Stimulated activated naive CD4-positive, alpha-beta T cell treated with Interleukin-2 at 50 U/mL for 16 hours (primary cell): ENCODE measurements around the gene IFT25.

Experiments used
- DNase-seq: peaks from one replicate; lab custom pipeline; 2025; lab: John Stamatoyannopoulos, UW

IFT25 gene

DNA sequence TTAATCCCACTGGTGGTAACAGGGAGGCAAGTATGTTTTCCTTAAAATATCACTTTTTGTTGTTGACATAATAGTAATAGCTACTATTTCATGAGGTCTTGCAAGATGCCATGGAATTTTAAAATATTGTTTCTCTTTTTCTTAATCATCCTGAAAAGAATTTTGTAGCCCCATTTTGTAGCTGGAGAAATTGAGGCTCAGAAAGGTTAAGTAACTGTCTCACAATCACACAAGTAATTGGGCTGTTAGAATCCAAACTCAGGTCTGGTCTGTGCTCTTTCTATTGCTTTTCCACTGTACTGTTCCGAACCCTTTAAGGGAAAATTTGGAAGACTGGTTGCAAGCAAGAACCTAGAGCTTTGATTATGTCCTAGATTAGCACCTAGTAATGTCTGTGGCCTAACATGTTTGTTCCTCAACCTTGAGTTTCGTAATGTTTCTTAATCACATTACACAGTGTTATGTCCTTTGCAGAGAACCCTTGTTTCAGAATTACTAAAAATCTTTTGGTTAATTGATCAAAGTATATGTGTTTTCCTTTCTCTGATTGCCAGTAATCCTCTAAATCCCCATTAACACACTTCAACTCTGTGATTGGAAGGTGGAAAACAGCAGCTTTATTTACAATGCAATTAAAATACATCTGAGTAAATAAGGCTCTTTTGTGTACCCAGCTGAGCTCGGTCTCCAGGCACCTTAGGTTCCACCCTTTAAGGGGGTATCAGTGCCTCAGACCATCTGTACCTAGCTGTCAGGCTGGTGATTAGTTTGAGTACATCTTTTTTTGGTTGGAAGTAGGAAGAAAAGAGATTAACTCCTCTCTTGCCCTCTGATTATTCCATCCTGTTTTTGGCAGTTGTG, 11.0 kb upstream of the IFT25 start:
- no peak for DNase-seq

GRCh38 chr1:53954128-53954527, 8.6 kb upstream of the IFT25 start:
- no peak for DNase-seq

DNA sequence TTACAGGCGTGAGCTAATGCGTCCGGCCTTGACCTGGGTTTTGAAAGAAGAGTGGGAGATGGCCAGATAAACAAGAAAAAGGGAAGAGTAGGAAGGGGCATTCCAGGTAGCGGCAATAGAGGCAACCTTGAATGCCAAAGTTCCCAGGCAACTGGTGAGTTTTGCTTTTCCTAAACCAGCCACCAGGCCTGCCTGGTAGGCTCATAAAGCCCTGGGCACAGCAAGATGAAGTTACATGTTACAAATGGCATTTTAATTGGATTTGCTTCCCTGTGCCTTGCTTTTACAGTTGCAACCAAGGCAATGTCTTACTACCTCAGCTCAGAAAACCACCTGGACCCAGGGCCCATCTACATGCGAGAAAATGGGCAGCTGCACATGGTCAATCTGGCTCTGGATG, 6.2 kb upstream of the IFT25 start:
- DNase-seq: no peak

- no peak for DNase-seq
Observed at GRCh38 chr1:53949023-53949990, 3.8 kb upstream of the IFT25 start.

DNA sequence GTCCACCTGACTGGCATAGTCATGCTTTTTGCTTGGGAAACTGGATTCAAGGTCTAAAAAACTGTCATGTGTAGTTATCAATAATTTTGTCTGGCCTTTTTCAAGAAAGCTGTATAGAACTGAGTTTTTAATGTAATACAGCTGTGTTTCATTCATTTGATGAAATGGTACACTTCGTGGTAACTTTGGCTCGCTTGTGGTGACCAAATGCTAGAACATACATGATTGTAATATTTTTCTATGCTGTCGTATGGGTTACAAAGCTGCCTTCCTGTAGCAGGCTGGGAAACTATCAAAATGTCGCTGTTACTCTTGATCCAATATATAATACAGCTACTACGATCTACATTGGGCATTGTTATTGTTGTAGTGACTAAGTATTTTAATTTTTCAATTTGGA, 2.8 kb upstream of the IFT25 start:
- DNase-seq: no peak

DNA sequence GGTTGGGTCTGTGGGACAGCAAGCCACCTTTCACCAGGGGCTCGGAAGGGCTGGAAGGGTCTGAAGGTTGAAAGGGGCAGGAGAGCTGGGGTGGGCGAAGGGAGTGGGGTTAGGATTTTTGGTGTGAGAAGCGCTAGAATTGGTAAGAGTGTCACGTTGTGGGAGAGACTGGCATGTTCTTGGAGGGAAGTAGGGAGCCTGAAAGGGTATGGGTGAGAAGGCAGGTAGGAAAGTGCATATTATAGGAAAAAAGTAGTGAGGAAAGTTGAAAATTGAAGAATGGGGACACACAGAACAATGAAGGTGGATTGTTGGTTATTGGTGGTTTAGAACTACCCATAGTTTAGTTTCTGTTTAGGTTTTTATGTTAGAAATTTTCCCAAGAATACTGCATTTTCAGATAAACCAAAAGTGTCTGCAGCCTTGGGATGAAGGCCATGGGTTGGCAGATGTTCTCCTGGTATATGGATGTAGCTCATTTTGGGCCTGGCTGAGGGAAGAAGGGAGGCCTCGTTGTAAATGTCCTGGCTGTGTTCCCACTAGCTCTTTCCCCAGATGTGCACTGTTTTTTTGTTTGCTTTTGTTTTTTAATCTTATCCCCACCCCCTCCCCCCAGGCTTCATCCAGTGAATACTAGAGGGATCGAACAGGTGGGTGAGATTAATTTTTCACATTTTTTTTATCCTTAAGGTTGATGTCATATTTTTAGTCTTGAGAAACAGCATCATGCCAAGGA, 1.8 kb upstream of the IFT25 start:
- no peak for DNase-seq

GRCh38 chr1:53946252-53947171, 1.0 kb upstream of the IFT25 start, which contains the start of gene LRRC42:
TSS of gene LRRC42 (plus strand) at chr1:53946350. CDS start at chr1:53952000, 5,650 bp downstream.
- DNase-seq: peak; percentile 74

DNA sequence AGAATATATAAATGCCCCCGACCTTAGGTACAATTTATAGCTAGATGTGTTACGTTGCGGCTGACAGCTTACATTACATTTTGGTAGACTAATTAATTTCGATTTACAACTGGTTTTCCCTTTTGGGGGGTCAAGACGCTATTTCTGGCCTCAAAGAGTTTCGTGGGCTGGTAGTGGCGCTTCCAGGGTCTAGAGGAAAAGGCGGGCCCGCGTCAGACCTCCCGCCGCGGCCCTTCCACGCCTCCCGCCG, 391 bp downstream of the IFT25 start:
- DNase-seq: no peak

DNA sequence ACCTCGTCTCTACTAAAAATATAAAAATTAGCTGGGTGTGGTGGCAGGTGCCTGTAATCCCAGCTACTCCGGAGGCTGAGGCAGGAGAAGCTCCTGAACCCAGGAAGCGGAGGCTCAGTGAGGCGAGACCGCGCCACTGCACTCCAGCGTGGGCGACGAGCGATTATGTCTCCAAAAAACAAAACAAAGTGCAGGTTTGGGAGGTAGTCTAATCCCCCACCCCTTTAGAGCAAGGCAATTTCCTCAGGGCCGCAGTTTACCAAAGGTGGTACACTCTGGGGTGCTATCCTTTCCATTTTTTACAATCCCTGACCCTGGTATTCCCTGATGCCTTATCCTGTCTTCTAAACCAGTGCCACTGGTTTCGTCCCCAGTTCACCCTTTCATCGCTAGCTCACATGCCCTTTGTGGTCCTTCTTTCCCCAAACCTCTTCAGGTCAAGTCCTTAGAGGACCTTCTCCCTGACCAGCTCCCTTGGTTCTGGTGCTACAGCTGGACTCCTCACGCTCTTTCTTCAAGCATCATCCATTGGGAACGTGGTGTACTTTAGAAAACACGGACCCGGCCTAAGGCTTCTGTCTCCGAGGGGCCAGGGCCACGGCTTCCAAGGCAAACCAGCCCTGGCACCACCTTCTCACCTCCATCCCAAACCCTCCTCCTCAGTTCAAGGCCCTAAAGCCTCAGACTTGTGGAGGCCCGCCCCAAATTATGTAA, 873 bp downstream of the IFT25 start:
- DNase-seq: no peak

GRCh38 chr1:53943490-53944043, 1.9 kb downstream of the IFT25 start:
- no peak for DNase-seq

DNA sequence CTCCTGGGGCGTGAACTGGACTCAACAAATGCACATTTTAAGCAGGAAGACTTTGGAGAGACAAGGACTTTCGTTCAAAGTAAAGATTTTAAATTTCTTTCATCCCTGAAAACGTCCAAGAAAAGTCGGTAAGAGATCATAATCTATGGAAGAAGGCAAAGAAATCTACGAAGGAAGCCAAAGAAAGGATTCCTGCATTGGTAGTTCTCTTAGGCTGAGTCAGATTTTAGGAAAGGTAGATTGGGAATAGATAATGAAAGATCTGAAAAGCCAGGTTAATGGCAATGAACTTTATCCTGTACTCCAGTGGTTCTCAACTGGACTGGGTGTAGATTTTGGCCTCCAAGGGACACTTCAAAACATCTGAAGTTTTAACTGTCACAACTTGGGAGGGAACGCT, 2.4 kb downstream of the IFT25 start:
- DNase-seq: no peak

DNA sequence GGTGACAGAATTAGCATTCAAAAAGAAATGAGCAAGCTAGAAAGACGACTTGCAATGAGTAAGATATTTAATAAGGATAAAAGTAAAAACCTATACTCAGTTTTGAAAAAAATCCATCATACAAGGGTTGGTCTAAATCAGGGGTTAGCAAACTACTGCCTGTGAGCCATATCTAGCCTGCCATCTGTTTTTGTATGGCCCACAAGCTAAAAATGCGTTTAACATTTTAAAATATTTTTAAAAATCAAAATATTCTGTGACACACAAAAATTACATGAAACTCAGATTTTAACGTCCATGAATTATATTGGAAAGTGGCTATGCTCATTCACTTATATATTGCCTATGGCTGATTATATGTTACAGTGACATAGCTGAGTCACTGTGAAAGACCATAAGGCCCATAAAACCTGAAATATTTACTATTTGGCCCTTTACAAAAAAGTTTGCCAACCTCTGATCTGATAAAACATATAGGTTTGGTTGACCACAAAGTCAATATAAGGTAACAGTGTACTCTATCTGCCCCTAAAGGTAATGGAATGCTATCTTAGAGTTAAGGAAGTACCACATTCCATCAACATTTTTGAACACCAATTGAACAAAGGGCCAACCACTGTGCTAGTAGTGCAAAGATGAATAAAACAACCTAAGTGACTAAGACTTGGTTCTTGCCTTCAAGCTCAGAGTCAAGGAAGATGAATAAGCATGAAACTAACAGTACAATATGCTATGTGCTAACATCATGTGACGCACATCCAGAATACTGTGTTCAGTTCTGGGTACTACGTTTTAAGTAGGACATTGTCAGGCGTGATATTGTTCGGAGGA, 3.2 kb downstream of the IFT25 start:
- no peak for DNase-seq

GRCh38 chr1:53938136-53938830, 7.2 kb downstream of the IFT25 start:
- DNase-seq: no peak

GRCh38 chr1:53936430-53936829, 9.1 kb downstream of the IFT25 start:
- DNase-seq: no peak

DNA sequence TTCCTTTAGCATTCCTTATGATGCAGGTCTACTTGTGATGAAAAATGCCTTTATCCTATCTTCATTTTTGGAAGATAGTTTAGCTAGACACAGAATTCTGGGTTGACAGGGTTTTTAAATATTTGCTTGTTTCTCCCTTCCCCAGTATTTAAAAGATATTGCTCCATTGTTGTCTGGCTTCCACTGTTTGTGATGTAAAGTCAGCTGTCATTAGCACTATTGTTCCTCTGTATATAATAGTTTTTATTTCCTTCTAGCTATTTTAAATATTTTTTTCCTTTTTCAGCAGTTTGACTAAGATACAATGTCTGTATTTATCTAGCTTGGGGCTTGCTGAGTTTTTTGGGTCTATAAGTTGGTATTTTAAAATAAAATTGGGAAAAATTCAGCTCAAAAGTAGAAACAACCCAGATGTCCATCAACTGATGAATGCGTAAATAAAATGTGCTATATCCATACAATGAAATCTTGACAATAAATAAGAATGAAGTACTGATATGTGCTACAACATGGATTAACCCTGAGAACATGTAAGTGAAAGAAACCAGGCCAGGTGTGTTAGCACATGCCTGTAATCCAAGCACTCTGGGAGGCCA, 11.2 kb downstream of the IFT25 start:
- DNase-seq: no peak

GRCh38 chr1:53931523-53931922, 14.0 kb downstream of the IFT25 start:
- DNase-seq: no peak

DNA sequence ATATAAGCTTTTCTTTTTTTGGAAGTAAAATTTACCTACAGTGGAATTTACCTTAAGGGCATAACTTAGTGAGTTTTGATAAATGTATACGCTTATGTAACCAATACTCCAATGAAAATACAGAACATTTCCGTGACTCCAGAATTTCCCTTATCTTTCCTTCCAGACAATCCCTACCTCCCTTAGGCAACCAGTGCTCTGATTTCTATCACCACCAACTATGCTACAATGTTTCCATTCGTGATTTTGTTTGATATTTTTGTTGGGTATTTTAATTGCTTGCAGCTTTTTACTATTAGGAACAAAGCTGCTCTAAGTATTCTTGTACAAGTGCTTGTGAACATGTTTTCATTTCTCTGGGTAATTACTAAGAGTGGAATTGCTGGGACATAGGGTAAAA, 14.6 kb downstream of the IFT25 start:
- no peak for DNase-seq

DNA sequence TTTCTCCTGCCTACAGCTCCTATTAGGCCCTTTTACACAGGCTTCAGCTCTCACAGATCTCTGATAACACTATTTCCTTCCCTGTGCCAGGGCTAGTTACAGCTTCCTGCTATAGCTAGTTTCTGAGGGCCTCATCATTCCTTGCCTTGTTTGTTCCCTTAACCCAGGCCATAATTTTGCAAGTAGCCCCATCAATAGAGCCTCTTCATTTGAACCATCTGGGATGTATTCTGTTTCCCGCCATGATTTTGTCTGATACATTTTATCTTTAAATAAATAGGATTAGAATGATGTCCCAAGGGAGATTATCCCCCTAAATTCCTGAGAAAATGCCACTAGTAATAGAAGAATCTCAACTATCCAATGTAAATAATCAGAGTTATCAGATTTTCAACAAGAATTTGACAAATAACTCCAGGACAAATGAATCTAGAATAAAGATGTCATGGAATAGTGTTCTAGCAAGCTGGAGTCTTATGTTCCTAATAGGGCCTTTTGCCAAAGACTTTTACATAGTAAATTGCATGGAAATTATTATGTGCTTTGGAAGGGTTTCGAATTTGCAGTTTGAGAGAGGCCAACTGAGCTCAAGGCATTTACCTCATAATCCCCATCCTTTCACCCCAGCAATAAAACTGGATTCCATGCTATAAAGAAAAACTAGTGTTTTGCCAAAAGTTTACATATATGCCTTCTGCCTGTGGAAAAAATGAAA, 16.1 kb downstream of the IFT25 start:
- DNase-seq: no peak
